ENCODE results near the gene ASCC1.
A peak's percentile ranks its signal among the peaks of the same experiment; 100 is the strongest.

ASCC1 gene

DNA sequence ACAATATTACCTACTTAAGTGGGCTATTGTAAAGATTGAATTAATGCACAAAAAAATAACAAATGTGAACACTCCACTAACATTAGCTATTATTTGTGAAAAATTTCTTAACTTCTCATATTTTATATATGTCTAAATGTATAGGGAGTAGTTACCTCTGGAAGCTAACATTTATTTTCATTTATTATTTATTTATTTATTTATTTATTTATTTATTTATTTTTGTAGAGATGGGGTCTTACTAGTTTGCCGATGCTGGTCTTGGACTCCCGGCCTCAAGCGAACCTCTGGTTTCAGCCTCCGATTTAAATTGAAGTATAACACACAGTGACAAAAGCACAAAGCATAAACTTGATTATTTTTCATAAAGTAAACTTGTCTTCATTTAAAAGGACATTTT, 122.6 kb downstream of the ASCC1 start:
- no peak overlapping the region for H3K4me3 Mint-ChIP-seq
- peaks cover 10% of the 10 kb centered on the region for H3K36me3 Mint-ChIP-seq (ENCODE audit: insufficient read depth)
- no peaks in the 10 kb centered on the region for H3K27me3 Mint-ChIP-seq
- no peak overlapping the region for H3K27ac Mint-ChIP-seq (ENCODE audit: low read depth)
- ATAC-seq (replicated peaks; ENCODE audit: extremely low read depth, poor library complexity, severe bottlenecking) (no peak), DNase-seq (ENCODE audit: low spot score in 2 of 2) (no peak)
- no peaks in the 10 kb centered on the region for H3K9me3 Mint-ChIP-seq
- H3K4me1 Mint-ChIP-seq = peaks cover 13% of the 10 kb centered on the region

DNA sequence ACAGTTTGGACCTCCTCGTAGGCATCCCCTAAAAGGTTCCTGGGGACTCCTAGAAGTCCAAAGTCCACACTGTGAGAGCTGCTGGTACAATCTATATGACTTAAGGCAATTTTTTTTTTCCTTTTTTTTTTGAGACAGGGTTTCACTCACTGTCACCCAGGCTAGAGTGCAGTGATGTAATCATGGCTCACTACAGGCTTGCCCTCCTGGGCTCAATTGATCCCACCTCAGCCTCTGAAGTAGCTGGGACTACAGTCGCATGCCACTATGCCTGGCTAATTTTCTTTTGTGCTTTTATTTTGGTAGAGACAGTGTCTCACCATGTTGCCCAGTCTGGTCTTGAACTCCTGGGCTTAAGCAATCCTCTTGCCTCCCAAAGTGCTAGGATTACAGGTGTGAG, 123.1 kb downstream of the ASCC1 start:
- no peak for ATAC-seq (replicated peaks; ENCODE audit: extremely low read depth, poor library complexity, severe bottlenecking)
- H3K27ac Mint-ChIP-seq (ENCODE audit: low read depth) = no peak overlapping the region
- H3K4me3 Mint-ChIP-seq = no peak overlapping the region
- H3K36me3 Mint-ChIP-seq (ENCODE audit: insufficient read depth) = peaks cover 14% of the 10 kb centered on the region
- H3K4me1 Mint-ChIP-seq = peaks cover 17% of the 10 kb centered on the region
- H3K27me3 Mint-ChIP-seq = no peaks in the 10 kb centered on the region
- no peak for DNase-seq (ENCODE audit: low spot score in 2 of 2)
- H3K9me3 Mint-ChIP-seq = no peaks in the 10 kb centered on the region

GRCh38 chr10:72092171-72092924, 123.7 kb downstream of the ASCC1 start:
- Mint-ChIP-seq H3K36me3 (ENCODE audit: insufficient read depth) (peaks cover 18% of the 10 kb centered on the region), H3K4me1 (peaks cover 17% of the 10 kb centered on the region), H3K27ac (ENCODE audit: low read depth) (no peak overlapping the region), H3K9me3 (no peaks in the 10 kb centered on the region), H3K27me3 (no peaks in the 10 kb centered on the region), H3K4me3 (no peak overlapping the region)
- ATAC-seq (replicated peaks; ENCODE audit: extremely low read depth, poor library complexity, severe bottlenecking) (no peak), DNase-seq (ENCODE audit: low spot score in 2 of 2) (no peak)

DNA sequence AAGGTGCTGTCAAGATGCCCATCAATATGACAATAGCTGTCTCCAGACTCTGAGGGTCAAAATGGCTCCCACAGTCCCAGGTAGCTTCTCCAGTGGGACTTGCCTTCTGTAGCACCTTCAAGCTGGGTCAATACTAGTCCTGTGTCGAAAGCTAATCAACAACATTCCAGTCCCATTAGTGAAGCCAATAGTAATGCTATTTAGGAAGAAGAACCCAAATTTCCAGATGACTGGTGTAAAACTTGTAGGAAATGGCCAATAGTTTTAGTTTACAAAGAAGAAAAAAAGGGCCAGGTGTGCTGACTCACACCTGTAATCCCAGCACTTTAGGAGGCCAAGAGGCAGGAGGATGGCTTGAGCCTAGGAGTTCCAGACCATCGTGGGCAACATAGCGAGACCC, 125.8 kb downstream of the ASCC1 start:
- Mint-ChIP-seq H3K4me1 (peaks cover 34% of the 10 kb centered on the region), H3K36me3 (ENCODE audit: insufficient read depth) (peaks cover 31% of the 10 kb centered on the region), H3K4me3 (peak overlapping the region; percentile 97), H3K27ac (ENCODE audit: low read depth) (peak overlapping the region; percentile 98), H3K9me3 (no peaks in the 10 kb centered on the region), H3K27me3 (no peaks in the 10 kb centered on the region)
- ATAC-seq (replicated peaks; ENCODE audit: extremely low read depth, poor library complexity, severe bottlenecking) (no peak), DNase-seq (ENCODE audit: low spot score in 2 of 2) (no peak)

DNA sequence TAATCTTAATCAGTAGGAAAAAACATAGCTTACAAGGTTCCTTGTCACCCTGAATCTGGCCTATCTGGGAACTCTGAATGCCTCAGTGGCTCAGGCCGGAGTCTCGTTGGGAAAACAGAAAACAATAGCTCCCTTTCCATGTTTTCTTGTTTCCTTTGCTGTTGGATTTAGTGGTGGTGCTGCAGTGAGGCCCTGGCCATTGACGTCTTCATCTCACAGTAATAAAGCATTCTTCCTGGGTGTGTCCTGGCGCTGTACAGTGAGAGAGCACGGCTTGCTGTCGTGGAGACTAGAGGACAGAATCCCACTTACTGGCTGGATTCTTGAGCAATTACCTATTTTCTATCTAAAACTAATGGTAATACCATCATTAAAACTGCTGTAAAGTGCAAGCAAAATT, 126.5 kb downstream of the ASCC1 start:
- no peak for DNase-seq (ENCODE audit: low spot score in 2 of 2)
- H3K4me1 Mint-ChIP-seq = peaks cover 41% of the 10 kb centered on the region

DNA sequence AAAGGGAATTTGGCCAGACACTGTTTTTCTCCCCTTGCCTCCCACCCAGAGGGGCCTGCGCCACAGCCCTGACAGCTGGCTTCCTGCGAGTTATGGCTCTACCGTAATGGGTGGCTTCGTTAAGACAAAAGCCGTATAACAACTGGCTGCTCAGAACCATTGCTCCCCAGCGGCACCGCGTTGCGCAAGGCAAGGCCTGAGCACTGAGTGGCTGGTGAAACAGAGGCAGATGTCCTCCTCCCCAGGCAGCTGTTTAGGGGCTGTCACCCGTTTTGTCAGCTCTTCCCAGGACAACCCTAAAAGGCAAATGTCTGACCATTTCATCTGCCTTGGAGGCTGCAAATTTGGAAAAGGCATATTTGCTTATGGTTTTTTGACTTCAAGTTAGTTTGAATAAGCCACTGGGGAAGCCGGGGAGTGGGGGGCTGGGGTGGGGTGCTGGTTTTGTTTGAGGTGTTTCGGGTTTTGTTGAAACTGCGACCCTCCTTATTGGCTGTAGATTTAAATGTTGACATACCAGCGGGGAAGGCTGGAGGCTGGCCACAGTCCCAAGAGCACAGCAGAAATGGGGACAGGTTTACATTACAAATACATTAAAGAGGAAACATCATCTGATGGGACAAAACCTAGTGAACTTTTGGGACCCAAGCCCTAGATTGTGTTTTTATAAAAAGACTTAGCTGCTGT, 127.0 kb downstream of the ASCC1 start:
- H3K9me3 Mint-ChIP-seq = no peaks in the 10 kb centered on the region
- no peaks in the 10 kb centered on the region for H3K27me3 Mint-ChIP-seq
- DNase-seq (ENCODE audit: low spot score in 2 of 2) (peak in 1 of 2 donors; percentile 40), ATAC-seq (replicated peaks; ENCODE audit: extremely low read depth, poor library complexity, severe bottlenecking) (peak; percentile 12)
- H3K4me1 Mint-ChIP-seq = peaks cover 46% of the 10 kb centered on the region
- peak overlapping the region; percentile 97 for H3K4me3 Mint-ChIP-seq
- H3K27ac Mint-ChIP-seq (ENCODE audit: low read depth) = peak overlapping the region; percentile 98
- peaks cover 40% of the 10 kb centered on the region for H3K36me3 Mint-ChIP-seq (ENCODE audit: insufficient read depth)

More for the DNA sequence above, 126.5 kb downstream of the ASCC1 start:
- peaks cover 36% of the 10 kb centered on the region for H3K36me3 Mint-ChIP-seq (ENCODE audit: insufficient read depth)
- peak overlapping the region; percentile 98 for H3K27ac Mint-ChIP-seq (ENCODE audit: low read depth)
- no peaks in the 10 kb centered on the region for H3K9me3 Mint-ChIP-seq
- no peak for ATAC-seq (replicated peaks; ENCODE audit: extremely low read depth, poor library complexity, severe bottlenecking)
- no peaks in the 10 kb centered on the region for H3K27me3 Mint-ChIP-seq
- H3K4me3 Mint-ChIP-seq = peak overlapping the region; percentile 97

DNA sequence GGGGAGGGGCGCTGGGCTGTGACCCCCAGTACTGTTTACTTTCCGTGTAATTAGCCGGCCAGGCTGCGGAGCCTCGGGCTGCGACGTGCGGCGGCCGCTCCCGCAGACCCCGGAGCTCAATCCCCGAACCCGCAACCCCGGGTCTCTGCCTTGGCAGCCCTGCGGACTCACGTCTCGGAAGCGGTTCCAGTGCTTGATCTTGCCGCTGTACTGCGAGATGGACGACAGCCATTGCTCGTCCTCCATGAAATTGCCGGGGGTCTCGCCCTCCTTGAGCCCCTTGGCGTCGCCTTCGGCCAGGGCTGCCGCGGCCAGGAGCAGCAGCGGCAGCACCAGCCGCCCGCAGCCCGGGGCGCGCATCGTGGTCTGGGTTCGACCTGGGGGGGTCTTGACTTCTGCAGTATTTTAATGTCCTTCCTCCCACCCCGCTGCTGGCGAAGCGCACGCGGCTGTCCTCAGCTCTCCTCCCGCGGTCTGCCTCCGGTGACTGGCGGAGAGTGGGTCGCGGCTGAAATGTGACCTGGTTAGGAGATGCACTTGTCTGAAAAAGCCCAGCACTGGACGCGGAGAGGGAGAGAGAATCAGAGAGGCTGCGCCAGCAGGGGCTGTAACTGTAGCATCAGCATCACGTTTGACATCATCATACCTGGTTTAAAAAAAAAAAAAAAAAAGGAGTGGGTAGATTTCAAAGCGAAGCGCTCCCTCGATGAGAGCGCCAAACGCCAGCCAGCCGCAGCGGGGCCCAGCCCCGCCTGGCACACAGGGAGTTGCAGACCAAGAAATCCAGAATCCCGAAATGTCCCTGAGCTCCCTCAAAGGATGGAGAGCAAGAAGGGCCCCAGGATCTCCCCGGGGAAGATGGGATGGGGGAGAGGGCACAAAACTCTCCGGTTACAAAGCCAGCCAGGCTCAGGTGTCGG, 127.8 kb downstream of the ASCC1 start, which contains the start of gene SPOCK2:
TSS of gene SPOCK2 (minus strand) at position 583 of the 920 bp plus-strand sequence. CDS start at position 360, 223 bp downstream.
- Mint-ChIP-seq H3K4me1 (peaks cover 55% of the 10 kb centered on the region), H3K27me3 (no peaks in the 10 kb centered on the region), H3K4me3 (peak within 1 kb of the TSS; percentile 97), H3K36me3 (ENCODE audit: insufficient read depth) (peaks cover 48% of the 10 kb centered on the region), H3K27ac (ENCODE audit: low read depth) (peak within 1 kb of the TSS; percentile 98), H3K9me3 (no peaks in the 10 kb centered on the region)
- DNase-seq (ENCODE audit: low spot score in 2 of 2) (peak; percentile 61 to 71), ATAC-seq (replicated peaks; ENCODE audit: extremely low read depth, poor library complexity, severe bottlenecking) (peak; percentile 61)

DNA sequence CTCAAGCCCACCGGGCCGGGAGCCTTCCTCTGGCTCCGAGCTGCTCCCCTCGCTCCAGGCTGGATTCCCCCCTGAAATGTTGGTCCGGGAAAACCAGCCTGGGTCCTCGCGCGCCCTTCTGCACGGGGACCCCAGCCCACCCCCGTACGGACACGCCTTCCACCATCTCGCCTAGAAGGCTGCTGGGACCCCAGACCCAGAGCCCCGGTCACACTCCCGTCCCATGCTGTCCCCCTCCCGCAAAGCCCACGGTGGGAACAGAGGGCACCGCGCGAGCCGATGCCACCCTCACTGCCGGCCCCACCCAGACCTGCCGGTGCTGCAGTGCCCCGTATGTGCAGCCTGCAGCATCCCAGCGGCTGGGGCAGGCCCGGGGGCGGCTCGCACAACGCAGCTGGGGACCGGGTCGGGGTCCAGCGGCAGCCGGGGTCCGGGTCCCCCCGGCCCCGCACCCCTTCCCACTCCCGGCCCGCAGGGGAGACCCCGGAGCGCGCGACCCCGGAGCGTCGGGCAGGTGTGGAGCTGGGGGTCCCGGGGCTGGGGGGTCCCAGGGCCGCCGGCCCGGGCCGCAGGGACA, 128.6 kb downstream of the ASCC1 start:
- H3K4me3 Mint-ChIP-seq = peak overlapping the region; percentile 97
- H3K36me3 Mint-ChIP-seq (ENCODE audit: insufficient read depth) = peaks cover 55% of the 10 kb centered on the region
- no peaks in the 10 kb centered on the region for H3K27me3 Mint-ChIP-seq
- peak overlapping the region; percentile 98 for H3K27ac Mint-ChIP-seq (ENCODE audit: low read depth)
- H3K9me3 Mint-ChIP-seq = no peaks in the 10 kb centered on the region
- ATAC-seq (replicated peaks; ENCODE audit: extremely low read depth, poor library complexity, severe bottlenecking) = peak; percentile 54
- peak in 1 of 2 donors; percentile 45 for DNase-seq (ENCODE audit: low spot score in 2 of 2)
- peaks cover 62% of the 10 kb centered on the region for H3K4me1 Mint-ChIP-seq

GRCh38 chr10:72086466-72087391, 129.3 kb downstream of the ASCC1 start:
- peak overlapping the region; percentile 98 for H3K27ac Mint-ChIP-seq (ENCODE audit: low read depth)

DNA sequence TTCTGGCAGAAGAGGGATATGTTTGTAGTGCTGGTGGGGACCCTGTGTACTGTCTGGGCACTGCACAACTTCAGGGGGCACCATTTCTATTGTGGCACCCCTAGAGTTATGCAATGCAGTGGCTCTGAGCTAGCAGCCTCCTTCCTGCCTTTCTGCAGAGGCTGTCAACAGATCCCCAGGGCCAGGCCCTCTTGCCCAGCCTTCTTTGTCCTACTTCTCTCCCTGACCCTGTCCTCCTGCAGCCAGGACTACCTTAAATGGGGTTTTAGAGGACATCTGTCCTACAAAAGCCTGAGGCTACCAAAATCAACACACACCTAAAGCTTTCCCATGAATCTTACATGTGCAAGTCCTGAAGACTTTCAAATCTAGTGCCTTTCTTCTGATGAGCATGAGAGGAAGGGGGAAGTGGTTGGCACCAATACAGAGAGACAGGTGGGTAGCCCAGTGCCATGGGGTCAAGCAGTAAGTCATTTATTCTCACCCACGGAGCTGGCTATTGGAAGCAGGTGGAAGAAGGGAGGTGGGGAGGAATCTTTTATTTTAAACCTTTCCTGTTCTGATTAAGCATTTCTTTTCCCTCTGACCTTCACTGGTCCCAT, 130.1 kb downstream of the ASCC1 start:
- H3K4me1 Mint-ChIP-seq = peaks cover 77% of the 10 kb centered on the region
- ATAC-seq (replicated peaks; ENCODE audit: extremely low read depth, poor library complexity, severe bottlenecking) = no peak
- peaks cover 67% of the 10 kb centered on the region for H3K36me3 Mint-ChIP-seq (ENCODE audit: insufficient read depth)
- H3K27me3 Mint-ChIP-seq = no peaks in the 10 kb centered on the region
- H3K27ac Mint-ChIP-seq (ENCODE audit: low read depth) = peak overlapping the region; percentile 98
- DNase-seq (ENCODE audit: low spot score in 2 of 2) = no peak
- no peaks in the 10 kb centered on the region for H3K9me3 Mint-ChIP-seq
- peak overlapping the region; percentile 97 for H3K4me3 Mint-ChIP-seq

More at GRCh38 chr10:72086466-72087391, 129.3 kb downstream of the ASCC1 start:
- DNase-seq (ENCODE audit: low spot score in 2 of 2) = peak; percentile 49 to 64
- no peaks in the 10 kb centered on the region for H3K9me3 Mint-ChIP-seq
- ATAC-seq (replicated peaks; ENCODE audit: extremely low read depth, poor library complexity, severe bottlenecking) = peak; percentile 37
- peaks cover 70% of the 10 kb centered on the region for H3K4me1 Mint-ChIP-seq
- no peaks in the 10 kb centered on the region for H3K27me3 Mint-ChIP-seq
- H3K36me3 Mint-ChIP-seq (ENCODE audit: insufficient read depth) = peaks cover 60% of the 10 kb centered on the region
- H3K4me3 Mint-ChIP-seq = peak overlapping the region; percentile 97

DNA sequence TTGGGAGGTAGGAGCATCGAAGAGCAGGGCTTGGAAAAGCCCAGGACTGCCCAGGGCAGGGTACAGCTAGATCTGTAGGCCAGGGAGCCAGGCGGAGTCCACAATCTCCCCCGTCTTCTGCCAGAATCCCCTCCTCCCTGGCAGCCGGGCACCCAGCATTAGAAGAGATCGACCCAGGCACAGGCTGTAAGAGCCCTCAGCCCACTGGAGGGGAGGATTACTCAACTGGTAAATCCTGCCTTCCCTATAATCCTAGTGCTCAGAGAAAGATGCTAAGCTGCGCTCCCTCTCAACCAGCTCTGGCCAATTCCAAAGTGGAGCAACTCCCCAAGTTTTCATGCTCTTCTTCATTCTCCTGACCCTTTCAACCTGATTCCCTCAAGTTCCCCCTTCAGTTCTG, 130.9 kb downstream of the ASCC1 start:
- no peak for DNase-seq (ENCODE audit: low spot score in 2 of 2)
- H3K36me3 Mint-ChIP-seq (ENCODE audit: insufficient read depth) = peaks cover 68% of the 10 kb centered on the region
- ATAC-seq (replicated peaks; ENCODE audit: extremely low read depth, poor library complexity, severe bottlenecking) = no peak
- H3K27ac Mint-ChIP-seq (ENCODE audit: low read depth) = peak overlapping the region; percentile 98
- no peaks in the 10 kb centered on the region for H3K27me3 Mint-ChIP-seq
- H3K4me3 Mint-ChIP-seq = peak overlapping the region; percentile 97
- H3K9me3 Mint-ChIP-seq = no peaks in the 10 kb centered on the region
- H3K4me1 Mint-ChIP-seq = peaks cover 83% of the 10 kb centered on the region
